Mucosa of descending colon (tissue), 3 donors: ENCODE data around the gene URI1. TPM values are rescaled to one million over a fixed set of nuclear protein-coding genes. Genes with fewer than 3 reads are reported as not detected.

Experiments used
- ATAC-seq: fragments of 200-7000 bp; cut with Tn5 transposase; one replicate; pipeline ENCODE4 v1.9.1; 2020; ENCODE audit warnings: mild to moderate bottlenecking, moderate library complexity
- DNase-seq, 3 donors: peaks; one replicate each; pipeline ENCODE4 v3.0.0-alpha.2; 2020
- H3K36me3 ChIP-seq: fragments of 200-600 bp; one replicate; pipeline ENCODE4 v1.8.0; 2021; ENCODE audit warnings: low read depth, mild to moderate bottlenecking
- H3K4me1 ChIP-seq: fragments of 200-600 bp; one replicate; pipeline ENCODE4 v1.8.0; 2021; ENCODE audit warnings: low read depth, mild to moderate bottlenecking
- H3K4me3 ChIP-seq: fragments of 200-600 bp; one replicate; pipeline ENCODE4 v1.8.0; 2021; ENCODE audit warnings: mild to moderate bottlenecking
- H3K9me3 ChIP-seq: fragments of 200-600 bp; one replicate; pipeline ENCODE4 v1.8.0; 2021; ENCODE audit warnings: mild to moderate bottlenecking
- CTCF ChIP-seq: fragments of 200-600 bp; IDR thresholded peaks from one replicate; pipeline ENCODE4 v1.8.0; 2022; ENCODE audit warnings: antibody characterized with exemption, mild to moderate bottlenecking
- intact Hi-C, 2 donors: fragments of 100-400 bp; cut with DNase I in 1 of 2; cut with micrococcal nuclease in 1 of 2; formaldehyde crosslinking; loops; one replicate each; pipeline versions ENCODE4 v1.11.0 to v1.11.1; 2022; cut with DNase I, micrococcal nuclease
- total RNA-seq, 3 donors: library from RNA; stranded (reverse); fragmentation: NEBNext Ultra II Directional in 2 of 3; extraction: Animal tissue kit (Norgen Biotek cat#: 25700) in 2 of 3; gene quantifications; one replicate each; pipeline versions ENCODE4 v1.2.1 to v1.2.4, GENCODE V29; 2021 to 2023
- donor health status: DM: no; HTN: no; CAD: no; lungs with moderate emphysema.
- donor health status: DM: no; HTN: no; CAD: no.
- donor health status: DM: no; HTN: yes; CAD: no.

Gene URI1
- total RNA-seq, 3 donors from 2014 or later, result 40.0 to 65.5 (median 43.4) TPM

- ATAC-seq, result no peak
- intact Hi-C loops, result no loop called here
- TF ChIP-seq CTCF, result no peak
- no peak overlapping the region for H3K4me3 ChIP-seq
- H3K4me1 ChIP-seq, result no peaks in the 10 kb centered on the region
- no peaks in the 10 kb centered on the region for H3K9me3 ChIP-seq
- no peaks in the 10 kb centered on the region for H3K36me3 ChIP-seq
- DNase-seq, result no peak
Measured at GRCh38 chr19:30026933-30027332, 84.9 kb downstream of the URI1 start.

DNA sequence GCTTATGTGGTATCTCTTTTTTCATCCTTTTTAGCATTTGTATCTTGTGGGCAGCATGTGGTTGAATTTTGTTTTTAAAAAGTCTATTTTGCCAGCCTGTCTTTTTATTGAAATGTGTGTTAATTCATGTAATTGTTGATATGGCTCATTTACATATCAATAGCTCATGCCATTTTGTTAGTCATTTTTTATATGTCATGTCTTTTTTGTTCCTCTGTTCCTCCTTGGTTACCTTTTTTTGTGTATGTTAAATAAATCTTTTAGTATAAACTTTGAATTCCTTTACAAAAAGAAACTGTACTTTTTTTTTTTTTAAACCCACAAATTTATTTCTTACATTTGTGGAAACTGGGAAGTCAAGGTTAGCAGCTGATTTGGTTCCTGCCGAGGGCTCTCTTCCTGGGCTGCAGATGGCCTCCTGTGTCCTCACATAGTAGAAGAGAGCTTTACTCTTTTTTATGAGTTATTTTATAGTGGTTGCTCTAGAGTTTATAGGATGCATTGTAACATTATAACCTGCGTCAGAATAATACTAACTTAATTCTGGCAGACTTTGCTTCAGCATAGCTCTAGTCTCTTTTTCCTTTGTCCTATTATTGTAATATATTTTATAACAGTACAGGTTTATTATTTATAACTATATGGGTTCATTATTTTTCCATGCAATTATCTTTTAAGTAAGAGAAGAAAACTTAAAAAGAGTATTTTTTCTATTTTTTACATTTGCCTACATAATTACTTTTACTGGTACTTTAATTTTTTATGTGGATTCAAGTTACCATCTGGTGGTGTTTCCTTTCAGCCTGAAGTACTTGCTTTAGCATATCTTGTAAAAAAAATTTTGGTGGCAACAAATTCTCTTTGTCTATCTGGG, 86.3 kb downstream of the URI1 start:
- peak; percentile 77 for ATAC-seq
- no peak for TF ChIP-seq CTCF
- no peak for DNase-seq

DNA sequence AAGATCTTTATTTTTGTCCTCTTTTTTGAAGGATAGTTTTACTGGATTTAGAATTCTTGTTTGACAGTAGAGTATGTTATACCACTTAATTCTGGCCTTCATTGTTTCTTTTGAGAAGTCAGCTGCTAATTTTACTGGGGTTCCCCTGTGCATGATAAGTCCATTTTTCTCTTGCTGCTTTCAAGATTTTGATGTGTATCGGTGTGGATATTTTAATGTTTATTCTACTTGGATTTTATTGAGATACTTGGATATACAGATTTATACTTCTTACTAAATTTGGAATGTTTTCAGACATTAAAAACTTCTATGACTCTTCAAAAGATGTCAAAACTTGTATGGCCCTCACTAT, 86.9 kb downstream of the URI1 start:
- no peak overlapping the region for H3K4me3 ChIP-seq
- no peaks in the 10 kb centered on the region for H3K36me3 ChIP-seq
- no peak for TF ChIP-seq CTCF
- H3K4me1 ChIP-seq, result no peaks in the 10 kb centered on the region
- no peak for DNase-seq
- intact Hi-C loops, result no loop called here
- no peaks in the 10 kb centered on the region for H3K9me3 ChIP-seq
- ATAC-seq, result no peak

More for the DNA sequence above, 86.3 kb downstream of the URI1 start:
- Histone ChIP-seq H3K4me1 (no peaks in the 10 kb centered on the region), H3K9me3 (no peaks in the 10 kb centered on the region), H3K4me3 (no peak overlapping the region), H3K36me3 (no peaks in the 10 kb centered on the region)
- intact Hi-C loops, result no loop called here

- H3K9me3 ChIP-seq, result no peaks in the 10 kb centered on the region
- no peaks in the 10 kb centered on the region for H3K36me3 ChIP-seq
- DNase-seq, result no peak
- intact Hi-C loops, result no loop called here
- no peak overlapping the region for H3K4me3 ChIP-seq
- H3K4me1 ChIP-seq, result no peaks in the 10 kb centered on the region
- no peak for ATAC-seq
- no peak for TF ChIP-seq CTCF
Measured at GRCh38 chr19:30029721-30030510, 87.9 kb downstream of the URI1 start.

GRCh38 chr19:30034321-30034720, 92.3 kb downstream of the URI1 start:
- no peak for TF ChIP-seq CTCF
- Histone ChIP-seq H3K9me3 (no peaks in the 10 kb centered on the region), H3K4me1 (no peaks in the 10 kb centered on the region), H3K36me3 (no peaks in the 10 kb centered on the region), H3K4me3 (no peak overlapping the region)
- intact Hi-C loops, result no loop called here
- ATAC-seq, result no peak
- no peak for DNase-seq
